Posterior vena cava (tissue), 2 donors: ENCODE results near the gene XIAP. TPM values are rescaled to one million over a fixed set of nuclear protein-coding genes. Genes with fewer than 3 reads are reported as not detected.
"Not testable (repeated sequence)": the region's sequence is repeated elsewhere in the genome, so short reads cannot be mapped to it uniquely, and the experiment has no call there.

ENCODE experiments used
- DNase-seq: peaks from one replicate; pipeline ENCODE4 v3.0.0-alpha.2; 2020; ENCODE audit warnings: low spot score
- intact Hi-C, 2 donors: fragments of 100-400 bp; cut with DNase I; formaldehyde crosslinking; loops; one replicate each; pipeline versions ENCODE4 v1.14.1 to v1.14.2; 2022 to 2023
- total RNA-seq, 2 donors: library from RNA; stranded (reverse); fragmentation: NEBNext Ultra II Directional; extraction: Animal tissue kit (Norgen Biotek cat#: 25700); gene quantifications; one replicate each; pipeline ENCODE4 v1.2.1, GENCODE V29; 2021
- donor health status: DM: yes; HTN: yes; CAD: no.
- donor health status: DM: yes; HTN: yes; CAD: no.

Gene XIAP
- total RNA-seq, 2 donors from 2014 or later, result 38.2 to 41.4 TPM

DNA sequence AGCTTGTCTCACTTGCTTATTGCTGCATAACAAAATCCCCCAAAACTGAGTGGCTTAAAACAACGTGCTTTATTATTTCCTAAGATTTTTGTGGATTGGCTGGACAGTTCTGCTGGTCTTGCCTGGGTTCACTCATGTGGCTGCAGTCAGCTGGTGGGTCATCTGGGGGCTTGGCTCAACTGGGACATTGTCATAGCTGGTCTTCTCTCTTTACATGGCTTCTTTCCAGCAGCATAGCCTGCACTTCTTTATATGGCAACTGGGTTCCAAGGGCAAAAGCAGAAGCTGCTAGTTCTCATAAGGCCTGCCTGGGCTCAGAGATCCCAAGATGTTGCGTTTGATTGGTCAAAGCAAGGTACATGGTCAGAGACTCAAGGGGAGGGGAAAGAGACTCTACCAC is 68.0 kb downstream of the XIAP start:
- no peak for DNase-seq
- intact Hi-C loops, result no loop called here

DNA sequence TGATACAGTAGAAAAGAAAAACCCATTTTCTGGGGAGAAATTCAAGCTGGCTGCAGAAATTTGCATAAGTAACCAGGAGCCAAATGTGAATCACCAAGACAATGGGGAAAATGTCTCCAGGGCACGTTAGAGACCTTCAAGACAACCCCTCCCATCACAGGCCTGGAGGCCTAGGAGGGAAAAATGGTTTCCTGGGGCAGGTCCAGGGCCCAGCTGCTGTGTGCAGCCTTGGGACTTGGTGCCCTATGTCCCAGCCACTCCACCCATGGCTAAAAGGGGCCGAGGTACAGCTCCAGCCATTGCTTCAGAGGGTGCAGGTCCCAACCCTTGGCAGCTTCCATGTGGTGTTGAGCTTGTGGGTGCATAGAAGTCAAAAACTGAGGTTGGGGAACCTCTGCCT is 72.2 kb downstream of the XIAP start:
- not testable (repeated sequence) for DNase-seq
- intact Hi-C loops, result loop anchor here in 1 of 2 donors (10.0 kb wide), 1 partner anchor 97 kb away; no protein-coding TSS in a partner anchor

DNA sequence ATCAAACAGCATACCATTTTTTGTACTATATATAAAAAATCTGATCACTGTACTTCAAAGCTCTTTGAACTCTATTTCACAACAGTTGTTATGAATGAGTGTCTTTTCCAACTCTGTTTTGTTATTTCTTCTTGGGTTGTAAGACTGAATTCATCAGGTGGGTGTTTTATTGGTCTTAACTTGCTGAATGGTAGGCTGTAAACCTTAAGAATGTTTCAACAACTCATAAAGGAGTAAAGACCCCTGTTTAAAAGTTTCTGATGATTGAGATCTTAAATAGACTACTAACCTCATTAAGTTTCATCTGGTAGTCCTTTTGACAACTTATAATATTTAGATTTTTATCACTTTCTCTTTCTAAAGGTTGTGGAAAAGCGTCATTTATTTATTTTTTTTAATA is 83.2 kb downstream of the XIAP start:
- intact Hi-C loops, result no loop called here
- no peak for DNase-seq

DNA sequence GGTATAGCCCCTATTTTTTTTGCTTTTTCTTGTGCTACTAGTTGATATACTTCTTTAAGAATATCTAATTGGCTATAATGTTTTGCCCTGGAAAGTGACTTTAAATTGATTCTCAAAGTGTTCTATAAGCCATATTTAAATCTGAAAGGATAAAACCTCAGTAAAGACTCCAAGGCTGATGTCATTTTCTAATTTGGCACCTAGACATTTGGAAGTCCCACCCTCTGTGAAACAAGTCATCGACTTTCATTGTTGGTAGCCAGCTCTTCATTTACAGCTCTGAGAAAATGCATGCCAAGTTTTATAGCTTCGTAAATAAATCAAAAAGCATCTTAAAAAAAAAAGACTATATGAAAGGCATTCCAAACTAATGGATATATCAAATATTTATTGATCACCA is 83.6 kb downstream of the XIAP start:
- no peak for DNase-seq
- intact Hi-C loops, result no loop called here

DNA sequence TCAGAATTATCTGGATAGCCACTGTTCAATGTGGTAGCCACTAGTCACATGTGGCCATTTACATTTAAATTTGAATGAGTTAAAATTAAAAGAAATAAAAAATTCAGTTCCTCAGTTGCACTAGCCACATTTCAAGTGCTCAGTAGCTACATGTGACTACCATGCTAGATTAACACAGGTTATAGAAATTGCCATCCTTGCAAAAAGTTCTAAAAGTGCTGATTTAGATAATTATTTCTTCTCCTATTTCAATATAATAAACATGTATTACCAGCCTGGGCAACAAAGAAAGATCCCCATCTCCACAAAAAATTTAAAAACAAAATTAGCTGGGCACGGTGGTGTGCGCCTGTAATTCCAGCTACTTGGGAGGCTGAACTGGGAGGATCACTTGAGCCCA is 90.0 kb downstream of the XIAP start:
- intact Hi-C loops, result no loop called here

DNA sequence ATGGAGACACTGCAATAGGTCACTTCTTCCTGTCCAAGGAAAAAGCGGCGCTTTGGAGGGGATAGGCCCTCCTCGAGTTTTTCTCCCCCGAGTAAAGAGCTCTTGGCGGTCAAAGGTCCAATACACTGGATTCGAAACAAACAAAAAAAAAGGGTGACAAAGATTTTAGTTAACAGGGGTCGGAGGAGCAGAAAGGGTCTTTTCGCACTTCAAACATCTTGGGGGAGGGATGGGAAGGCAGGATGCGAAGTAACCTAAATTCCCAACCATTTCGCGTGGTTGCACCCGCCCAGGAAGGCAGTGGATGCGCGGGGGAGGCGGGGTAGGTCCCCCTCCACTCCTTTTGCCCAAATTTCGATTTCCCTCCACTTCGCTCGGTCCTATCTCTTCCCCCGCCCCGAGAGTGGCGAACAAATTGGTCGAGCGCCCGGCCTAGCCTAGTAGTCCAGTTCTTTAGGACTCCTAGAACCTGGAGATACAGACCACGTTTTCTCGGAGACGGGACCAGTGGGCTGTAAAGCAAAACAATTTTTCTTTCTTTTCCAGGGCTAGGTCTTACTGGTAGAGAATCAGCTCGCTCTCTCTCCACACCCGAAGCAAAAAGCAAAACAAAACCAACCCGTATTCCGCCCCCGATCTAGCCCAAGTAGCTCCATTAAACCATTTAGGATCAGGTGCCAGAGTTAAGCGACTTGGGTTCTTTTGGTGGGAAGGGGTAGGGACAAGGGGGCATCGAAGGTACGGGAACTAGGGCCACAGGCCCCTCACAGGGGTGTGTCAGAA is 99.6 kb downstream of the XIAP start:
- DNase-seq, result peak; percentile 85
- intact Hi-C loops, result loop anchor here (2.0 to 5.0 kb wide), 3 partner anchors 15 to 483 kb away; no protein-coding TSS in a partner anchor

More for the DNA sequence above, 90.0 kb downstream of the XIAP start:
- no peak for DNase-seq

DNA sequence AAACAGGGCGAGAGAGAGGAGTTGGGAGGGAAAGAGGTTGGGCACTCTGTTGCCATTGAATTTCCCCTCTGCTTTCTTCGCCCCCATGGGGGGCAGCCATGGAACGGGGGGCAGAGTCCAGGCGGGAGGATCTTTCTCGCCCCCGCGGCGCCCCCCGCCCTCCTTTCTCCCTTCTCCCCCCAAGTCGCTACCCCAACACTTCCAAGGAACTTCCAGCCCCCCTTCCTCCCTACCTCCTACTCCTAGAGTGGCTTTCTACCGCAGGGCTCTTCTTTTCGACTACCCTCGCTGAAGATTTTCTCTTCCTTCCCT is 101.1 kb downstream of the XIAP start:
- DNase-seq, result no peak
- intact Hi-C loops, result loop anchor here (2.0 to 5.0 kb wide), 3 partner anchors 14 to 481 kb away; no protein-coding TSS in a partner anchor

DNA sequence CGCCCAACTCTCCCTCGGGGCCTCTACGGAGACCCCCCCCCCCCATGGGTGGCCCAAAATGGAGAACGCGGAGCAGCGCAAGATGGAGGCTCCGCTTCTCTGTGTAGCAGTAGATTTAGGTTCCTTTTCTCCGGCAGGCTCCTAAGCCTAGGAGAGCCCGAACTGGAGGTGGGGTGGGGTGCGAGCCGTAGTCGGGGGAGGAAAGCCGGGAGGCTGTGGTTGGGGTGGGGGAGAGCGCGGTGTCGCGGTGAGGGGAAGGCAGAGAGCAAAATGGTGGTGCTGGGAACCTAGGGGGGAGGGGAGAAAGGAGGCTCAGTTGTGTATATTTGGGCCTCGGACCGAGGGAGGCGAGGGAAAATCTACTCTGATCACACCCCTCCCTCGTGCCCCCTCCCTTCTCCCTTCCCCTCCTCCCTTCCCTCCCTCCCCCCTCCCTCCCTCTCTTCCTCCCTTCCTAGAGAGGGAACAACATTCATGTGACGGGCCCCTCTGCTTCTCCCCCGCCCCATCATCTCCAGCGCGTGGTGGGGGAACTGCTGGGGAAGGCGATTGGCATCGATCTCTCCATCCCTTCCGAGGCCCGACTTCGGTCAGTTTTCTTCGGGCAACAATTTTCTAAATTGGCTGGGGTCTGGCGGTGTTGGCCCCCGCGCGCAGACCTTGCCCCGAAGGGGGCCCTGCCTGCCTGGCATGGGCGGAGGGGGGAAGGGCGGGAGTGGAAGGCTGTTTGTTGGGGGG is 101.6 kb downstream of the XIAP start, which contains the start of gene STAG2:
Gene STAG2, plus strand, starts transcription at position 439 of the 738 bp plus-strand sequence. CDS start 60,922 bp downstream, outside the sequence.
- peak; percentile 87 for DNase-seq
- intact Hi-C loops, result loop anchor here (2.0 to 5.0 kb wide), 3 partner anchors 13 to 481 kb away; no protein-coding TSS in a partner anchor

DNA sequence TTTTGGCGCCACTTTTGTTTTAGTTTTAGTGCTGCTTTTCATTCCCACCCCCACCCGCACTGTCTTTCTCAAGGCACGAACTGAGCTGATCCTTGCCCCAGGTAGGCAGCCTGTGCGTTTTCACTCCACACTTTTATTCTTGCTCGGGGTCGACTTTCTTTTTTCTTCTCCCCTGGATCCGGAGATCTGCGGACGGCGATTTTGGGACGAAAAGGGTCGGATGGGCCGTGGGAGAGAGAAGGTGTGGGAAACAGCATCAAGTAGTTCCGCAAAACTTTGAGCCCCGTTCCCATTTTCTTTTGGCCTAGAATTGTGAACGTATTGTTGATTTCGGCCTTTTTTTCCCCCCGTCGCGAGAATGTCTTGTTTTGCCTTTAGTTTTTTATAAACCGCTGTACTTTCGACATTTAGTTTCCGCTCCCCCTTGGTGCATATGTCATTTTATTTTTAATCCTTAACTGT is 102.2 kb downstream of the XIAP start:
- no peak for DNase-seq
- intact Hi-C loops, result loop anchor here in 1 of 2 donors (5.0 kb wide), 1 partner anchor 480 kb away; no protein-coding TSS in a partner anchor

DNA sequence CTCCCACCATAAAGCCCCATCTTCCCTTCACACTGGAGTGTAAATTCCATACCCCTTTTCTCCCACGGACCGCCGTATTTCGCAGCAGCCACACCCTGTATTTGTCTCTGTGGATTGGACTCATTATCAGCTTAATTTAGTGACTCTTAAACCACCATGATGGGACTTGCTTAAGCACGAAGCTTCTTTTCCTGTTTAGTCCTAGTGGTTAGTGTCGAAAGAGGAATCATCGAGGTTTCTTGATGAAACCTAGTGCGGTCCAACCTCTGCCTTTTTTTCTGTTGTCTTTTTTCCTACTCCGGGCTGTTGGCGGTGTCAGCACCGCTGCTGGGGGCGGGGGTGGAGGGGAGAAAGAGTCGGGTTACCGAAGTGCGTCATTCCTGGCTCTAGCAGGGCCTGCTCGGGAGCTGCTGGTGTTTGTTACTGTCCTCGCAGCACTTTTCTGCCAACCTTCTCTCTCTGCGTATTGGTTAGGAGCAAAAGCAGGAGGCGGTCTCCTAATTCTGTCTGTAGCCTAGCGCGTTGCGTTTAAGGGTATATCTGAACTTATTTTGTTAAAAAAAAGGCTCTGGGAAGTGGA is 103.0 kb downstream of the XIAP start:
- DNase-seq, result peak; percentile 95
- intact Hi-C loops, result loop anchor here in 1 of 2 donors (5.0 kb wide), 1 partner anchor 479 kb away; no protein-coding TSS in a partner anchor

Other genes with a start within 250 kb of the XIAP start
- gene THOC2, start 127.0 kb upstream of the XIAP start, total RNA-seq, result 10 to 100 TPM; 60.8 to 63.5 TPM
- gene STAG2, start 101.7 kb downstream of the XIAP start, total RNA-seq, result 10 to 100 TPM; 51.7 to 64.4 TPM